PC-9 (cell line): ENCODE measurements around the gene PIP4P1.

Experiments used
- CTCF ChIP-seq: fragments of 200-600 bp; sonication (generic); conservative IDR thresholded peaks from 2 replicates; pipeline ENCODE4 v1.6.1; 2017; ENCODE audit warnings: mixed run types, antibody characterized with exemption, mild to moderate bottlenecking, moderate library complexity
- EZH2 ChIP-seq: fragments of 200-600 bp; sonication (generic); IDR thresholded peaks from 2 replicates; pipeline ENCODE4 v1.8.0; 2017; ENCODE audit warnings: antibody characterized with exemption, low read depth

- TF ChIP-seq CTCF (no peak), EZH2 (no peak)
Measured at GRCh38 chr14:20482382-20482781, 21.1 kb upstream of the PIP4P1 start.
